GM21619 (cell line): Measurements from ENCODE around the gene DNAH5.

Source experiments
- ATAC-seq: cut with Tn5 transposase; IDR thresholded peaks from one replicate; pipeline ENCODE4 v1.9.1; 2021; ENCODE audit not compliant: unreplicated experiment

DNAH5 gene

GRCh38 chr5:13945271-13945670 lies 783 bp upstream of the DNAH5 start:
- ATAC-seq = no peak

GRCh38 chr5:13943676-13944075 lies 812 bp downstream of the DNAH5 start:
- no peak for ATAC-seq

DNA sequence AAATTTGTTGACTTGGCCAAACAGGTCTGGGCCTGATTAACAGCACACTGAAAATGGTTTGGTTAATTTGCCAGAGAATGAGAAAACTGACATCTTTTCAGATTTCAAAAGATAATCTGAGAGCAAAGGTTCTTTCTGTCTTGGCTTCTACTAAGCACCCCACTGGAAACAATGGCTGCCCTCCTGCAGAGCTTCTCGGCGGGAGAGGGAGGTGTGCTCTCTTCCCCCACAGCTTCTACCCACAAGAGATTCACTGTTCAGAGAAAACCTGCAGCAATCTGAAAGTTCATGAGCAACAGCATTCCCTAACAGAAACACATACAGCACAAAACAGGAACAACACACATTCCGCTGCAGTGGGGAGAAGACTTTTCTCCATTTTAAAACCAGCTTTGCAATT lies 3.0 kb downstream of the DNAH5 start:
- ATAC-seq = no peak

GRCh38 chr5:13939638-13940037 lies 4.8 kb downstream of the DNAH5 start:
- ATAC-seq = no peak

DNA sequence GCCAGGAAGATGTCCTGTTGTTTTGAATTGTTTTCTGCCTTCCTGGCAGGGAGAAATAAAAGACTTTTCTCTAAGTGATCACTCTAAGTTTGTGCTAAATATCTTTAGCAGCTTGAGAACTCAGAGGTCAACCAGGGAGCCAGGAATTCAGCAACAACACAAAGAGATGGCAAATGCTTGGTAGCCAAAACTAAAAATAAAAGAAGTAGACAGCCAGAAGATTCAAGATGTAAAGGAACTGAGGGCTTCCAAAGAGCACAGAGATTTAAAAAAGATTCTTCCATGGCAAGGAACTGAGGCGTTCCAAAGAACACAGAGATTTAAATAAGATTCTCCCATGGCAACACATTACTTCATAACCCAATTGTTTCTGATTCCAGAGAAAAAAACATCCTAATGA lies 9.6 kb downstream of the DNAH5 start:
- ATAC-seq = no peak

DNA sequence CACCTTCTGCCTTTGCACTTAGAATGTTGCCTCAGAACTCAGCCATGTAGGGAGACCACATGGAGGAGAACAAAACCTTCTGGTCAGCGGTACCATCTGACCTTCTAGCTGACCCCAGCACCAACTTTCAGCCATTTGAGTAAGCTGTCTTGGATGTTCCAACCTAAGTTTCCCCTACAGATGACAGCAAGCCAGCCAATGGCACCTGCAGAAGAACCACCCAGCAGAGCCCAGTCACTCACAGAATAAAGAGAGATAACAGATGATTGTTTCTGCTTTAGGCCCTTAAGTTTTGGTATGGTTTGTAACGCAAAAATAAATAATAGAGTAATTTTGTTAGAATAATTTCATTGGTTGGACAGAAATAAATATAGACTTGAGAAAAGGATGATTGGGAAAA lies 10.4 kb downstream of the DNAH5 start:
- no peak for ATAC-seq

GRCh38 chr5:13932561-13932960 lies 11.9 kb downstream of the DNAH5 start:
- ATAC-seq = no peak

DNA sequence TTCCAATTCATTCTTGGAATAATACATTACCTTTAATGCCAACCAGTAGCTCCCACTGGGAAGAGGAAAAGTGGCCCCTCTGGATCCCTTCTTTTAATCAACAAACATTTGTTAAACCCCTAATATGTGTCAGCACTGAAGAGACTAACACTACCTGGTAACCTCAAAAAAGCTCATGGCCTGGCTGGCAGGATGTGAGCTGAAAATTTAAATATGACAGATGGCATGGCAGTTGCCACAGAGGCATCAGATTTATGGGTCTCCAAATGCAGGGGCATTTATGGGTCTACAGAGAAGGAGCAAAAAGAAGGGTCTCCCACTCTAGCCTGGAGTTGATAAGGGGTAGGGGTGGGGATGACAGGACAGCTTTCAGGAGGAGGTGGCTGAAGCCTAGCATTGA lies 12.5 kb downstream of the DNAH5 start:
- no peak for ATAC-seq

DNA sequence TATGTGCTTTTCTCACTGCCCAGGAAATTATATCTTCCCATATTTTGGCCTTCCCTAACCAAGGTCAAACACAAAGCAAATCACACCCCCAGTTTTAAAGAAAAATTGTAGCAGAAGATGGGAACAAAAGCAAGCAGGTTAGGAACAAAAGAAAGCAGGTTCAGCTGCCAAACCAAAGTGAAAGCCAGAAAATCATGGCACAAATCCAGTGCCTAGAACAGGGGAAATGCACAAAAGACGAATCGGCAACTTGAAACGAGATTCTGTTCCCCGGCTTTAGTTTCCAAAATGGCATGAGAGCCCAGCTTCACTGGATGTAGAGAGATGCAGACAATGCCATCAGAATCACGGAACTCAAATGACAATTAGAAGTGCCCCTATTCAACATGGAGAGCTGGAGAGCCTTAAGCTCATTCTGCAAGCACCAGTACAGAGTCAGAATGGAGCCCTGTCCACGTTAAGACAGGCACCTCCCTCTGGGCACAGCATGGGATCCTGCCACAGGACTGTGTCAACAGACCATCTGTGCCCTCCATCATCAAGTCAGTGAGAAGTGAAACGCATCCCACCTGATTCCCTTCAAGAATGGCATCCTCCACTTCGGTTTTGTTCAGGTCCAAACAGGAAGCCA lies 13.8 kb downstream of the DNAH5 start:
- no peak for ATAC-seq

- ATAC-seq = no peak
These were observed 17.8 kb downstream of the DNAH5 start for GRCh38 chr5:13926731-13927130.

DNA sequence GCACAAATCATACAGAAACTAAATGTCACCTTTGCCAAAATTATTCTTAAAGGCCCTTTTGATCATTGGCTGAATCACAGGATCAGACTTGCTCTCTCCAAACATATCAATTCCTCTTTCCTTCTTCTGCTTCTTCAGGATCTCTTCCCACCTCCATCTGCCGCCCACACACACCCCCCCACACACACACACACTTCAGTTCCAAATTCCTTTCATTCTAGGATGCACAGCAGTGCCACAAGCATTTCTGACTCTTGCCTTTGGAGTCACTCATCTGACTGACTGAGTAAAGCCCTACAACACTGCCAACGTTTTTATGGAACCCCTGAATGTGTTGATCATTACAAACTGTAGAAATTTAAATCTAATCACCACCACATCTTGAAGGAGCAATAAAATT lies 22.9 kb downstream of the DNAH5 start:
- no peak for ATAC-seq

- no peak for ATAC-seq
These were observed 24.7 kb downstream of the DNAH5 start for GRCh38 chr5:13919786-13920185.

DNA sequence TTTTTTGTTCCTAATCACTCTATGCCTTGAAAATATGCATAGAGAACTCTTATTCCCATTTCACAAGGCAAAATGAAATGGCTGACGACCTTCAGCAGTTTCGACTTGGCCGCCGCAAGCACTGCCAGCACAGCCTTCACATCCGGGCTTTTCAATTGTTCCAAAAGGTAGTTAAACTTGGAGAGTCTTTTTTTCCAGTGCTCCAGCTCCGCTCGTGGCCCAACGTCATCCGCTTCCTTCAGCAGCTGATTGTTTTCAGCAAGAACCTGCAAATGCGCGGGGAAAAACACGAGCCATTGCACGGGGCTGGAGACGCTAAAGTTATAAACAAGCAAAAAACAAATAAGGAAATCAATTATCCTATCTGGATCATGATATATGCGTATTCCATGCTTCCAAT lies 25.4 kb downstream of the DNAH5 start:
- no peak for ATAC-seq

GRCh38 chr5:13917061-13917460 lies 27.4 kb downstream of the DNAH5 start:
- no peak for ATAC-seq

DNA sequence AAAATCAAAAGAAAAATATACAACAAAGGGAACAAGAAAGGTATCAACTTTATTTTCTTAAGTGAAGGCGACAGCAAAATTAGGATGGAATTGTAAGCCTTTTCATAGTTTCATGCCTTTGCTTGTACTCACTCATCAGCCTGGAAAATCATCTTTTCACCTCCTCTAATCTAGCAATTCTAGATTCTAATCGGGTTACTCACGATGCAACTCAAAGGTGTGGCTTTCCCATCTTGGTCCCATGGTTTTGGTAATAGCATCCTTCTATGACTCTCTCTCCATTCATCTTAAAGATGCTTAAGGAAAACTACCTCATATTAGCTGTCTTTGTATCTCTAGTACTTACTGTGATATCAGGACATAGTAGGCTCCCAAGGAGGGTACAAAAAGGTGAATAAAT lies 30.5 kb downstream of the DNAH5 start:
- ATAC-seq = no peak

DNA sequence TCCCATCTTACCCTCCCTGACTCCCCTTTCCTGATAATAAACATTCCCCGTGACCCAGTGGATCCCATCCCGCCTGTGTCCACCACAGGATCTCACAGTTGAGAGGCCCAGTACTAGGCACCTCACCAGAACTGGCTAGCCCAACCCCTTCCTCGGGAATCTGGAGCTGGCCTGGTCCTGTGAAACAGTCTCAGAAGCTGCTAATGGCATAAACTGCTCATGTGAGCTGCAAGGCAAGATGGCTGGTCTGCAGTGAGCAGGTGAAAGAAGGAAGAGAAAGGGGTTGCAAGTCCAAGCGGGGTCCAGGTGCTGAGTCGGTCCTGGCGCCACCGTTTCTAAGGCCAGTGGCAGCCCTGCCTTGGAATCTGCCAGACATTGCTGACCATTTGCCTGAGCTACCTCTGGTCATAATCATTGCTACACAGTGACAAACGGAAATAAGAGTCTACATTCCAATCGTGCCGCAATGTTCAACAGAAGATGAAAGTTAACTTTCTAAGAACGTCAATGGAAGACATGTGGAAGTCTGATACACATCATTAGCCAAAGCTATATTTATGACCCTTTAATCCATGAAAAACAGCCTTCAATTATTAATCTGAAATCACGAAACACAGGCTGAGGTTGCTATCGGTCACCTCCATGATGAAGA lies 33.7 kb downstream of the DNAH5 start:
- no peak for ATAC-seq

- ATAC-seq = no peak
These were observed 34.3 kb downstream of the DNAH5 start for GRCh38 chr5:13910201-13910600.

- no peak for ATAC-seq
These were observed 35.2 kb downstream of the DNAH5 start for GRCh38 chr5:13909271-13909670.

DNA sequence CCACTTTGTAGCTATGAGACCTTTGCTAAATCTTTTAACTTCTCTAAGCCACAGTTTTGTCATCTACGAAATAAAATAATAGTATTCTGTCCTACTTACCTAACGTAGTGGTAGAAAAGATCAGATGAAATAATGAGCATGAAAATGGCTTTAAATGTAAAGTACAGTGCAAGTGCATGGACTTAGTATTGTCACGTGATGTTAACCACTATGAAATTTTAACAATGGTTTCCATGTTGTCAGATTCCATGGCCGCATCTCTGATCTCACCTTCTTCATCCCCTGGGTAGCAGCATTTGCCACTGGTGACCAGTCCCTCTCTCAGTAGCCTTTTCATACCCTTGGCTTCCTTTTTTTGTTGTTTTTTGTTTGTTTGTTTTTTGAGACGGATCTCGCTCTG lies 45.9 kb downstream of the DNAH5 start:
- ATAC-seq = no peak

DNA sequence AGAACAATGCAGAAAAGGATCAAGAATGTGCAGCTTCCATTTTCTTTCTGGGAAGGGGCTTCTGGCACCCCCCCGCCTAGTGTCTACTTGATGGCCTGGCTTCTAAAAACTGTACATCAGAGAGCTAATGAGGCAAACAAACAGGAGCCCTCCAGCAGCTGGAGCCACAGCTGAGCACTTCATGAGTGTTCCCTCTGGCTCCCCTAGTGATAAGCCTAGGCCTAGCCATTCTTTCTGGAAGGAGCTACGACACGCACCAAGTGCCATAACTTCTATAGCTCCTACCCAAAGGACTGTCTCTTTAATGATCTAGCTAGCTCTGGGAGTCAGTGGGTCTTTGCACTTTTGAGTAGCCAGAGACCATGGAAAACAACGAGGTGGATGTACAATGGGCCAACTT lies 66.1 kb downstream of the DNAH5 start:
- no peak for ATAC-seq

GRCh38 chr5:13866792-13867191 lies 77.7 kb downstream of the DNAH5 start:
- no peak for ATAC-seq

DNA sequence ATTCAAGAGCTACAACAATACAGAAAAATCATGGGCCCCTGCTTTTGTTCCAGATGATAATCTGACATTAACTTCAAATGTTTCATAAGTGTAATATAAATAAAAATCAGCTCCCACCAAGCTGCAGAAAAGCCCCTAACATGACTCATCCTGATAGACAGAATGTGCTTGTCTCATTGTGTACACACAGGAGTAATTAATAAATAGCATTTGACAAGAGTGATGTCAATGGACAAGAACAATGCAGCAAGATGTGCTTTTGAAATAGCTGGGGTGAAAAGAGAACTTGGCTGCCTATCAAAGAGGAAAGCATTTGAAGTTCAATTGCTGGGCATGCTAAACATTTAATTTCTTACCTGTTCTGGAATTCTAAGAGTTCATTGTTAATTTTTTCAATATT lies 79.2 kb downstream of the DNAH5 start:
- no peak for ATAC-seq

DNA sequence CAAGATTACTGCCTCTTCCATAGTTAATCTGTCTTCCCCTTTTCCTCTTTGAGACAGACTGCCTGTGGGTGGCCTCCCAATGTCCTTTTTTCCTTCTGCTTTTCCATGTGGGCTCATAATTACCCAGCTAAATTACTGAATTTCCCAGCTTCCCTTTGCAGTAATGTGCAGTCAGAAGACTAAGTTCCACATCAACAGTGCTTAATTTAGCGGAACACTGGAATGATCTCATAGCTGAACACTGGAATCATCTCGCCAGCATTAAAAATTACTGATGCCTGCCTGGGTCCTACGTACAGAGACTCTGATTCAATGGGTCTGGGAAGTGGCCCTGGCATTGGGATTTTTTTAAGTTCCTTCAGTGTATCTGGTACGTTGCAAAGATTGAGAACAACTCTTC lies 84.3 kb downstream of the DNAH5 start:
- ATAC-seq = no peak
